ENCODE measurements around the gene TCF4.

DNA sequence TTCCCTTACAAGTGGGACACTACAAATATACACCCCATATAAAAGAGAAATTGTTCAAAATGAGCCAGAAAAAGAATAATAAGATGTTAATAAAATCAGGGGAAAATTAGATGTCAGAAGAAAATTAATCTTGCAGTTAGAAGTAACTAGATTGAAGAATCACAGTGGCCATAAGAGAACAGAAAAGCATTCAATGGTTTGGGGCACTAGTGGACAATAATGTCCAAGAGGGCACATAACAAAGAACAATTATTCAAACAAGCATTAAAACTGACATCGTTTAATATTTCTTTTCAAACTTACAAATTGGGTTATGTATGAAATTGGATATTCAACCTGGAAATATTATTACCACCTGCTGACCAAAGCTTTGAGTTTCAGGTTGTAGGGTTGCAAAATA lies 12.9 kb downstream of the TCF4 start:
- no peak for TF ChIP-seq EZH2 (IDR thresholded peaks at IDR 0.05)
- TF ChIP-seq POLR2AphosphoS5 (IDR thresholded peaks at IDR 0.05; ENCODE audit: borderline replicate concordance, low read depth, low read length), result no peak
- no peak for TF ChIP-seq FOXP2 (optimal IDR thresholded peaks at IDR 0.05; ENCODE audit: control extremely low read depth, extremely low read length, insufficient read depth)
